Peyer's patch (tissue), 4 donors: ENCODE measurements around the gene LBHD2.
"Not testable (repeated sequence)": the region's sequence is repeated elsewhere in the genome, so short reads cannot be mapped to it uniquely, and the experiment has no call there.

ENCODE experiments used
- CTCF ChIP-seq, 6 experiments: fragments of 450-650 bp in 4 of 6; fragments of 200-600 bp in 2 of 6; sonication (generic) in 1 of 6; IDR thresholded peaks; one replicate each; pipeline ENCODE4 v1.5.1; 2017 to 2019; ENCODE audit warnings: antibody characterized with exemption in 6 of 6, mild to moderate bottlenecking in 3 of 6, moderate library complexity in 1 of 6
- POLR2A ChIP-seq, 2 donors: fragments of 450-650 bp; IDR thresholded peaks; one replicate each; pipeline ENCODE4 v1.5.1; 2017; ENCODE audit warnings: antibody characterized with exemption in 2 of 2, mild to moderate bottlenecking in 2 of 2, moderate library complexity in 2 of 2

- TF ChIP-seq POLR2A, CTCF (IDR thresholded peaks at IDR 0.05): not testable (repeated sequence)
Observed at GRCh38 chr14:103117499-103117898, 33.5 kb downstream of the LBHD2 start.
